WTC11 (cell line): Measurements from ENCODE around the gene TMUB2.

Experiments used
- ESRRA ChIP-seq: sonication (generic); formaldehyde crosslinking; IDR thresholded peaks from 2 replicates; pipeline ENCODE4 v1.8.1; 2022; ENCODE audit warnings: mild to moderate bottlenecking, missing genetic modification reagents, borderline replicate concordance
- FOXJ3 ChIP-seq: sonication (generic); formaldehyde crosslinking; IDR thresholded peaks from 2 replicates; pipeline ENCODE4 v1.9.0; 2021; ENCODE audit warnings: missing genetic modification reagents, mild to moderate bottlenecking, borderline replicate concordance
- JUN ChIP-seq: sonication (generic); formaldehyde crosslinking; IDR thresholded peaks from 2 replicates; pipeline ENCODE4 v1.8.0; 2023; ENCODE audit warnings: mild to moderate bottlenecking, missing genetic modification reagents
- KAT7 ChIP-seq: sonication (generic); formaldehyde crosslinking; IDR thresholded peaks from 2 replicates; pipeline ENCODE4 v1.8.1; 2023; ENCODE audit warnings: missing genetic modification reagents, mild to moderate bottlenecking, borderline replicate concordance
- TEAD1 ChIP-seq: sonication (generic); formaldehyde crosslinking; IDR thresholded peaks from 2 replicates; pipeline ENCODE4 v1.8.0; 2022; ENCODE audit warnings: mild to moderate bottlenecking, missing genetic modification reagents
- ZNF121 ChIP-seq: sonication (generic); formaldehyde crosslinking; IDR thresholded peaks from 2 replicates; pipeline ENCODE4 v1.8.0; 2023; ENCODE audit warnings: missing genetic modification reagents
- TF ChIP-seq, protein P1 (sequence below): fragments of 200-600 bp; IDR thresholded peaks from 2 replicates; pipeline ENCODE4 v1.8.0; 2022; ENCODE audit warnings: antibody characterized with exemption
- TF ChIP-seq, protein P2 (sequence below): sonication (generic); formaldehyde crosslinking; IDR thresholded peaks from 2 replicates; pipeline ENCODE4 v1.8.0; 2022; ENCODE audit warnings: mild to moderate bottlenecking, missing genetic modification reagents
- TF ChIP-seq, protein P3 (sequence below): sonication (generic); formaldehyde crosslinking; IDR thresholded peaks from 2 replicates; pipeline ENCODE4 v1.8.0; 2022; ENCODE audit warnings: mild to moderate bottlenecking, missing genetic modification reagents
- TF ChIP-seq, protein P4 (sequence below): sonication (generic); formaldehyde crosslinking; IDR thresholded peaks from 2 replicates; pipeline ENCODE4 v1.8.0; 2022; ENCODE audit warnings: mild to moderate bottlenecking, missing genetic modification reagents

DNA sequence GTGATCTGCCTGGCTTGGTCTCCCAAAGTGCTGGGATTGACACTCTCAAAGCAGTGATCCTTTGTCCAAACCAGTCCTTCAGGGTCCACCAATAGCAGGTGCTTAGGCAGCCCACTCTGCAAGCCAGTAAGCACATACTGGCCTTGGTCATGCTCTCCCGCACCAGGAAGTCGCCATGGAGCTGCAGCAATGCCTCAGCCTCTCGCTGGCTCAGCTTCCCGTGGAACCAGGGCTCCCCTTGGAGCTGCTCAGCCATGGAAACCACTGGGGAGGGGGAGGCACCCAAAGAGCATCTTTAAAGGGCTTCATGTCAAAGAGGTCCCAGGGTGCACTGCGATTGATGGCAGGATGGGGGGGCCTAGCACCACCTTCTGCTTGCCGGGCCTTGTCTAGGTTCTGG, 42.3 kb downstream of the TMUB2 start:
- TF ChIP-seq, protein P1, sequence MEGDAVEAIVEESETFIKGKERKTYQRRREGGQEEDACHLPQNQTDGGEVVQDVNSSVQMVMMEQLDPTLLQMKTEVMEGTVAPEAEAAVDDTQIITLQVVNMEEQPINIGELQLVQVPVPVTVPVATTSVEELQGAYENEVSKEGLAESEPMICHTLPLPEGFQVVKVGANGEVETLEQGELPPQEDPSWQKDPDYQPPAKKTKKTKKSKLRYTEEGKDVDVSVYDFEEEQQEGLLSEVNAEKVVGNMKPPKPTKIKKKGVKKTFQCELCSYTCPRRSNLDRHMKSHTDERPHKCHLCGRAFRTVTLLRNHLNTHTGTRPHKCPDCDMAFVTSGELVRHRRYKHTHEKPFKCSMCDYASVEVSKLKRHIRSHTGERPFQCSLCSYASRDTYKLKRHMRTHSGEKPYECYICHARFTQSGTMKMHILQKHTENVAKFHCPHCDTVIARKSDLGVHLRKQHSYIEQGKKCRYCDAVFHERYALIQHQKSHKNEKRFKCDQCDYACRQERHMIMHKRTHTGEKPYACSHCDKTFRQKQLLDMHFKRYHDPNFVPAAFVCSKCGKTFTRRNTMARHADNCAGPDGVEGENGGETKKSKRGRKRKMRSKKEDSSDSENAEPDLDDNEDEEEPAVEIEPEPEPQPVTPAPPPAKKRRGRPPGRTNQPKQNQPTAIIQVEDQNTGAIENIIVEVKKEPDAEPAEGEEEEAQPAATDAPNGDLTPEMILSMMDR = no peak
- TF ChIP-seq ESRRA (CRISPR knock-in tag) (no peak), JUN (CRISPR knock-in tag) (no peak), ZNF121 (no peak), KAT7 (CRISPR knock-in tag) (no peak), TEAD1 (CRISPR knock-in tag) (no peak), FOXJ3 (CRISPR knock-in tag) (no peak)
- TF ChIP-seq, protein P2, sequence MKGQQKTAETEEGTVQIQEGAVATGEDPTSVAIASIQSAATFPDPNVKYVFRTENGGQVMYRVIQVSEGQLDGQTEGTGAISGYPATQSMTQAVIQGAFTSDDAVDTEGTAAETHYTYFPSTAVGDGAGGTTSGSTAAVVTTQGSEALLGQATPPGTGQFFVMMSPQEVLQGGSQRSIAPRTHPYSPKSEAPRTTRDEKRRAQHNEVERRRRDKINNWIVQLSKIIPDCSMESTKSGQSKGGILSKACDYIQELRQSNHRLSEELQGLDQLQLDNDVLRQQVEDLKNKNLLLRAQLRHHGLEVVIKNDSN (CRISPR knock-in tag) = no peak
- TF ChIP-seq, protein P3, sequence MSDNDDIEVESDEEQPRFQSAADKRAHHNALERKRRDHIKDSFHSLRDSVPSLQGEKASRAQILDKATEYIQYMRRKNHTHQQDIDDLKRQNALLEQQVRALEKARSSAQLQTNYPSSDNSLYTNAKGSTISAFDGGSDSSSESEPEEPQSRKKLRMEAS = no peak
- TF ChIP-seq, protein P4, sequence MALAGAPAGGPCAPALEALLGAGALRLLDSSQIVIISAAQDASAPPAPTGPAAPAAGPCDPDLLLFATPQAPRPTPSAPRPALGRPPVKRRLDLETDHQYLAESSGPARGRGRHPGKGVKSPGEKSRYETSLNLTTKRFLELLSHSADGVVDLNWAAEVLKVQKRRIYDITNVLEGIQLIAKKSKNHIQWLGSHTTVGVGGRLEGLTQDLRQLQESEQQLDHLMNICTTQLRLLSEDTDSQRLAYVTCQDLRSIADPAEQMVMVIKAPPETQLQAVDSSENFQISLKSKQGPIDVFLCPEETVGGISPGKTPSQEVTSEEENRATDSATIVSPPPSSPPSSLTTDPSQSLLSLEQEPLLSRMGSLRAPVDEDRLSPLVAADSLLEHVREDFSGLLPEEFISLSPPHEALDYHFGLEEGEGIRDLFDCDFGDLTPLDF (CRISPR knock-in tag) = no peak
